Keratinocyte (primary cell): Measurements from ENCODE around the gene EGR4. TPM values are rescaled to one million over a fixed set of nuclear protein-coding genes. Genes with fewer than 3 reads are reported as not detected.
"Not testable (repeated sequence)": the region's sequence is repeated elsewhere in the genome, so short reads cannot be mapped to it uniquely, and the experiment has no call there.

Experiments used
- DNase-seq: peaks from one replicate; pipeline ENCODE4 v3.0.0-alpha.2; 2011; ENCODE audit warnings: low read depth, missing footprints, low spot score
- FAIRE-seq: peaks from 2 replicates; lab custom pipeline; 2011; peaks lifted over from hg19 to GRCh38; lab: Jason Lieb, UNC
- H2AFZ ChIP-seq: 2 replicates; pipeline ENCODE4 v1.6.0; 2012; ENCODE audit warnings: low read length, control low read depth, inconsistent platforms; ENCODE audit not compliant: control insufficient read depth
- H3K27ac ChIP-seq: 2 replicates; pipeline ENCODE4 v1.5.1; 2011; ENCODE audit warnings: low read length; ENCODE audit not compliant: control insufficient read depth, insufficient read depth
- H3K27me3 ChIP-seq: 3 replicates; pipeline ENCODE4 v1.6.0; 2011; ENCODE audit warnings: low read length; ENCODE audit not compliant: control insufficient read depth, insufficient read depth; ENCODE audit errors: extremely low read depth
- H3K36me3 ChIP-seq, 2 experiments: 2 replicates in 1 of 2; 3 replicates in 1 of 2; pipeline ENCODE4 v1.5.1; 2011; ENCODE audit warnings: low read length in 2 of 2, mild to moderate bottlenecking in 1 of 2; ENCODE audit not compliant: control insufficient read depth in 2 of 2, insufficient read depth in 2 of 2; ENCODE audit errors: extremely low read depth in 1 of 2
- H3K4me1 ChIP-seq: 3 replicates; pipeline ENCODE4 v1.5.1; 2011; ENCODE audit warnings: low read length; ENCODE audit not compliant: control insufficient read depth, insufficient read depth; ENCODE audit errors: extremely low read depth
- H3K4me2 ChIP-seq: 3 replicates; pipeline ENCODE4 v1.6.0; 2011; ENCODE audit warnings: low read depth, low read length; ENCODE audit not compliant: control insufficient read depth, insufficient read depth; ENCODE audit errors: extremely low read depth
- H3K4me3 ChIP-seq, 3 experiments: fragments of 200-600 bp in 1 of 3; sonication (generic) in 1 of 3; 2 replicates in 2 of 3; 3 replicates in 1 of 3; pipeline ENCODE4 v1.5.1; 2011 to 2016; ENCODE audit warnings: low read length in 3 of 3, mild to moderate bottlenecking in 3 of 3, control low read depth in 2 of 3, inconsistent platforms in 1 of 3, low read depth in 1 of 3, mixed read lengths in 1 of 3, mixed run types in 1 of 3, moderate library complexity in 1 of 3; ENCODE audit not compliant: control insufficient read depth in 2 of 3, insufficient read depth in 2 of 3; ENCODE audit errors: extremely low read depth in 1 of 3
- H3K79me2 ChIP-seq: 2 replicates; pipeline ENCODE4 v1.6.0; 2012; ENCODE audit warnings: low read length; ENCODE audit not compliant: control insufficient read depth, insufficient read depth
- H3K9ac ChIP-seq: 3 replicates; pipeline ENCODE4 v1.6.0; 2011; ENCODE audit warnings: low read length; ENCODE audit not compliant: control insufficient read depth, insufficient read depth; ENCODE audit errors: extremely low read depth
- H3K9me1 ChIP-seq: 3 replicates; pipeline ENCODE4 v1.6.0; 2011; ENCODE audit warnings: low read length; ENCODE audit not compliant: control insufficient read depth, insufficient read depth; ENCODE audit errors: extremely low read depth
- H3K9me3 ChIP-seq: 2 replicates; pipeline ENCODE4 v1.5.1; 2012; ENCODE audit warnings: low read depth, low read length; ENCODE audit not compliant: control insufficient read depth
- H4K20me1 ChIP-seq: 3 replicates; pipeline ENCODE4 v1.6.0; 2011; ENCODE audit warnings: low read length; ENCODE audit not compliant: control insufficient read depth, insufficient read depth; ENCODE audit errors: extremely low read depth
- CTCF ChIP-seq, 3 experiments: IDR thresholded peaks in 1 of 3; conservative IDR thresholded peaks in 1 of 3; optimal IDR thresholded peaks in 1 of 3; 2 replicates in 2 of 3; 3 replicates in 1 of 3; pipeline versions ENCODE3 to v1.5.1; 2011; ENCODE audit warnings: low read length in 3 of 3, mild to moderate bottlenecking in 3 of 3, moderate library complexity in 2 of 3, control low read depth in 1 of 3, inconsistent platforms in 1 of 3; ENCODE audit not compliant: insufficient read depth in 2 of 3; ENCODE audit errors: extremely low read depth in 1 of 3
- EZH2 ChIP-seq: IDR thresholded peaks from one replicate; pipeline ENCODE4 v1.6.1; 2012; ENCODE audit warnings: inconsistent platforms, mild to moderate bottlenecking, low read length, moderate library complexity
- dilution Hi-C: fragments of 300-500 bp; cut with MboI; formaldehyde crosslinking; loops from one replicate; pipeline ENCODE4 v1.7.0; 2020; ENCODE audit warnings: low sequenced_read_pairs; ENCODE audit not compliant: extremely low pct_ligation_motif_present
- polyA plus RNA-seq, 5 experiments: library from polyadenylated mRNA; depleted of rRNA in 3 of 5; stranded (reverse) in 3 of 5; stranded (forward) in 1 of 5; unstranded in 1 of 5; fragments of >200 nt; gene quantifications; 1 replicate in 1 of 5; 2 replicates in 3 of 5; 3 replicates in 1 of 5; pipeline versions ENCODE4 v1.2.1 to v1.2.3, GENCODE V29; 2011 to 2012; ENCODE audit warnings: missing spikeins in 2 of 5, low read depth in 1 of 5, low replicate concordance in 1 of 5

The EGR4 gene
- polyA plus RNA-seq, 1 donor (not counting 4 experiments of a cell fraction or from before 2014, with no cell fraction given), result not detected

- dilution Hi-C loops, result no loop called here
- Histone ChIP-seq H3K9me1 (no peaks in the 10 kb centered on the region), H3K9me3 (no peaks in the 10 kb centered on the region), H2AFZ (no peak overlapping the region), H3K9ac (no peak overlapping the region), H3K4me1 (peaks cover 4% of the 10 kb centered on the region), H3K79me2 (no peaks in the 10 kb centered on the region), H3K4me3 (no peak overlapping the region), H4K20me1 (no peaks in the 10 kb centered on the region), H3K4me2 (no peak overlapping the region), H3K27me3 (no peaks in the 10 kb centered on the region), H3K36me3 (peaks cover 0 to 6% of the 10 kb centered on the region in 2 experiments), H3K27ac (no peak overlapping the region)
- no peak for FAIRE-seq
- TF ChIP-seq CTCF (optimal IDR thresholded peaks at IDR 0.05 in 1 of 3, IDR thresholded peaks at IDR 0.05 in 1 of 3, conservative IDR thresholded peaks at IDR 0.05 in 1 of 3; ENCODE audit: extremely low read depth in 1 of 3, insufficient read depth in 2 of 3, low read length in 3 of 3), result no peak
- DNase-seq, result no peak
These were observed 29.1 kb downstream of the EGR4 start for GRCh38 chr2:73264332-73264606.

- Histone ChIP-seq H3K4me3 (no peak overlapping the region), H3K27me3 (no peaks in the 10 kb centered on the region), H3K4me1 (peaks cover 4% of the 10 kb centered on the region), H3K27ac (no peak overlapping the region), H3K79me2 (no peaks in the 10 kb centered on the region), H3K36me3 (peaks cover 0 to 6% of the 10 kb centered on the region in 2 experiments), H3K9me3 (no peaks in the 10 kb centered on the region), H3K4me2 (no peak overlapping the region), H3K9ac (no peak overlapping the region), H4K20me1 (no peaks in the 10 kb centered on the region), H3K9me1 (no peaks in the 10 kb centered on the region), H2AFZ (no peak overlapping the region)
- FAIRE-seq (no peak), DNase-seq (no peak)
- no peak for TF ChIP-seq EZH2
- TF ChIP-seq CTCF (optimal IDR thresholded peaks at IDR 0.05 in 1 of 3, IDR thresholded peaks at IDR 0.05 in 1 of 3, conservative IDR thresholded peaks at IDR 0.05 in 1 of 3; ENCODE audit: extremely low read depth in 1 of 3, insufficient read depth in 2 of 3, low read length in 3 of 3), result no peak
- dilution Hi-C loops, result no loop called here
These were observed 29.6 kb downstream of the EGR4 start for GRCh38 chr2:73263540-73264331.

GRCh38 chr2:73262691-73263429 is 30.5 kb downstream of the EGR4 start:
- DNase-seq, H3K36me3 ChIP-seq, H3K9me1 ChIP-seq, H3K4me3 ChIP-seq, FAIRE-seq, H4K20me1 ChIP-seq, H3K4me1 ChIP-seq, H3K79me2 ChIP-seq, H3K27me3 ChIP-seq, H3K27ac ChIP-seq, H3K9ac ChIP-seq, H2AFZ ChIP-seq, H3K9me3 ChIP-seq, dilution Hi-C loops, H3K4me2 ChIP-seq: not testable (repeated sequence)
